DND-41 (cell line): ENCODE results near the gene MYL4.

Experiments used
- ATAC-seq: fragments of 200-7000 bp; cut with Tn5 transposase; 3 replicates; pipeline ENCODE4 v1.9.1; 2021; ENCODE audit warnings: low read depth; ENCODE audit not compliant: insufficient read depth
- DNase-seq: peaks from one replicate; pipeline ENCODE4 v3.0.0-alpha.2; 2020
- H2AFZ ChIP-seq: 2 replicates; pipeline ENCODE4 v1.6.0; 2012; ENCODE audit warnings: low read depth, low read length
- H3K27ac ChIP-seq: 2 replicates; pipeline ENCODE4 v1.5.1; 2012; ENCODE audit warnings: low read length, inconsistent platforms
- H3K27me3 ChIP-seq: fragments of 200-600 bp; sonication (generic); 2 replicates; pipeline ENCODE4 v1.6.0; 2012; ENCODE audit warnings: low read length, mild to moderate bottlenecking, inconsistent platforms; ENCODE audit not compliant: insufficient read depth, poor library complexity
- H3K36me3 ChIP-seq: 2 replicates; pipeline ENCODE4 v1.5.1; 2012; ENCODE audit warnings: low read length, inconsistent platforms; ENCODE audit not compliant: insufficient read depth
- H3K4me1 ChIP-seq: 2 replicates; pipeline ENCODE4 v1.5.1; 2012; ENCODE audit warnings: mild to moderate bottlenecking, low read length; ENCODE audit not compliant: insufficient read depth
- H3K4me2 ChIP-seq: 2 replicates; pipeline ENCODE4 v1.6.0; 2012; ENCODE audit warnings: mild to moderate bottlenecking, moderate library complexity, low read length, inconsistent platforms; ENCODE audit not compliant: insufficient read depth
- H3K4me3 ChIP-seq, 2 experiments: fragments of 200-600 bp in 1 of 2; shearing (Covaris generic) in 1 of 2; 2 replicates each; pipeline ENCODE4 v1.5.1; 2012 to 2016; ENCODE audit warnings: inconsistent platforms in 2 of 2, low read length in 2 of 2, mild to moderate bottlenecking in 2 of 2, low read depth in 1 of 2, moderate library complexity in 1 of 2
- H3K79me2 ChIP-seq: 2 replicates; pipeline ENCODE4 v1.6.0; 2012; ENCODE audit warnings: low read length, inconsistent platforms; ENCODE audit not compliant: insufficient read depth
- H3K9ac ChIP-seq: 2 replicates; pipeline ENCODE4 v1.6.0; 2012; ENCODE audit warnings: low read depth, mild to moderate bottlenecking, inconsistent platforms, low read length, moderate library complexity
- H3K9me3 ChIP-seq: 2 replicates; pipeline ENCODE4 v1.5.1; 2012; ENCODE audit warnings: low read length, moderate library complexity, mild to moderate bottlenecking, inconsistent platforms; ENCODE audit not compliant: insufficient read depth, severe bottlenecking
- H4K20me1 ChIP-seq: 2 replicates; pipeline ENCODE4 v1.6.0; 2012; ENCODE audit warnings: low read length; ENCODE audit not compliant: insufficient read depth
- EZH2 ChIP-seq: IDR thresholded peaks from 3 replicates; pipeline ENCODE4 v1.6.1; 2012; ENCODE audit warnings: borderline replicate concordance, low read depth, mild to moderate bottlenecking, moderate library complexity, low read length, inconsistent platforms; ENCODE audit not compliant: severe bottlenecking
- TF ChIP-seq, protein P1 (sequence below): IDR thresholded peaks from 2 replicates; pipeline ENCODE4 v1.5.1; 2012; ENCODE audit warnings: borderline replicate concordance, low read length, moderate library complexity, mild to moderate bottlenecking; ENCODE audit not compliant: poor library complexity, severe bottlenecking; ENCODE audit errors: extremely low read depth

The MYL4 gene

DNA sequence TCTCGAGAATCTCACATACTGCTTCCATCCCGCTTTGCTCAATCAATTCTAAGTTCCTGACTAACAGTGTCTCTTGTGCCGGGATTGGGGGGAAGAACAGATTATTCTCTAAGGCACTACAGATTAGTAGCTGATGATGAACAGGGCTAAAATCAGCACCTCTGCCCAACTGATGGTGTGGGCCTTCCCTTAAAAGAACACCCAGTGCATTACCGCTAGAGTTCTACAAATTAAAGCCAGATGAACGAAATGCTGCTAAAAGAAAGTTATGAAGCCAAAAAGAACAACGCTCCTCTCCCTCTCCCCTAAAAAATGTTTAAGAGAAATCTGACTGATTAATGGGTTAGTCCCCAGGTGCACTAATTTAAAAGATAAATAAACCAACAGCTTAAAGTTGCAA is 24.5 kb upstream of the MYL4 start:
- TF ChIP-seq EZH2, result no peak
- TF ChIP-seq, protein P1, sequence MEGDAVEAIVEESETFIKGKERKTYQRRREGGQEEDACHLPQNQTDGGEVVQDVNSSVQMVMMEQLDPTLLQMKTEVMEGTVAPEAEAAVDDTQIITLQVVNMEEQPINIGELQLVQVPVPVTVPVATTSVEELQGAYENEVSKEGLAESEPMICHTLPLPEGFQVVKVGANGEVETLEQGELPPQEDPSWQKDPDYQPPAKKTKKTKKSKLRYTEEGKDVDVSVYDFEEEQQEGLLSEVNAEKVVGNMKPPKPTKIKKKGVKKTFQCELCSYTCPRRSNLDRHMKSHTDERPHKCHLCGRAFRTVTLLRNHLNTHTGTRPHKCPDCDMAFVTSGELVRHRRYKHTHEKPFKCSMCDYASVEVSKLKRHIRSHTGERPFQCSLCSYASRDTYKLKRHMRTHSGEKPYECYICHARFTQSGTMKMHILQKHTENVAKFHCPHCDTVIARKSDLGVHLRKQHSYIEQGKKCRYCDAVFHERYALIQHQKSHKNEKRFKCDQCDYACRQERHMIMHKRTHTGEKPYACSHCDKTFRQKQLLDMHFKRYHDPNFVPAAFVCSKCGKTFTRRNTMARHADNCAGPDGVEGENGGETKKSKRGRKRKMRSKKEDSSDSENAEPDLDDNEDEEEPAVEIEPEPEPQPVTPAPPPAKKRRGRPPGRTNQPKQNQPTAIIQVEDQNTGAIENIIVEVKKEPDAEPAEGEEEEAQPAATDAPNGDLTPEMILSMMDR, result no peak
- no peak for ATAC-seq
- Histone ChIP-seq H3K36me3 (peaks cover 34% of the 10 kb centered on the region), H3K27ac (0 out of 2 replicates have a peak overlapping the region, but pooled peaks have one; percentile 22), H2AFZ (no peak overlapping the region), H4K20me1 (peaks cover 65% of the 10 kb centered on the region), H3K27me3 (no peaks in the 10 kb centered on the region), H3K4me1 (peaks cover 40% of the 10 kb centered on the region), H3K79me2 (peaks cover 94% of the 10 kb centered on the region), H3K4me2 (peak overlapping the region; percentile 40; the same call in 1 of the 2 replicates), H3K4me3 (0 out of 4 replicates have a peak overlapping the region, but pooled peaks of 1 of the 2 experiments have one; percentile 8), H3K9me3 (no peaks in the 10 kb centered on the region), H3K9ac (no peak overlapping the region)
- DNase-seq, result no peak

DNA sequence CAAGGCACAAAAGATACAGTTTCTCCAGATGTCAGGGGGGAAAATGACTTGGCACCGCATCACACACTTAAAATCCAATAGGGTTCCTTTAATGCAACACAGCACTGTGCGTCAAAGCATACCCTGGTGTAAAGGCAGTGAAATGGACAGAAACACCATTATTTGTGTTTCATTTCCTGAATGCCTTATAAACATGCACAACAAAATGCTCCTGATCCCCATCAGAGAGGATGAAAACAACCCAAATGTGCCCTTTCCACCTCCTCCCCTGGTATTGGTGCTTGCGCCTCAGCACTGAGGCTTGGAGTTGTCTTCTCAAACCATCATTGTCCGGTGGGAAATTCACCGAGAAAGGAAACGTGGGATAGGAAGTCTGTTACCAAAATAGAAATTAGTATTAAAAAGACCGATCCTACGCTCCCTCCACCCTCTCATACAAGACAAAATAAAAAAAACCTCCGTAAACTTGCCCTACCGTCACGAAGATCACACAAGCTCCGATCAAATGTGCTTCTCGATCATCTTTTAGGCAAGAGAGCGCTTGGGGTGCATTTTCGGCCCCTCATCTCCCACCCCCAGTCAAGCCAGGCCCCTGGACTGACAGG is 20.8 kb upstream of the MYL4 start:
- Histone ChIP-seq H2AFZ (peak overlapping the region; percentile 82), H3K4me1 (peaks cover 49% of the 10 kb centered on the region), H3K27ac (peak overlapping the region; percentile 99), H3K9ac (peak overlapping the region; percentile 98), H3K27me3 (no peaks in the 10 kb centered on the region), H3K4me3 (peak overlapping the region; percentile 97), H3K79me2 (peaks cover 58% of the 10 kb centered on the region), H3K4me2 (peak overlapping the region; percentile 93), H3K36me3 (peaks cover 14% of the 10 kb centered on the region), H4K20me1 (peaks cover 38% of the 10 kb centered on the region), H3K9me3 (no peaks in the 10 kb centered on the region)
- no peak for ATAC-seq
- TF ChIP-seq, protein P1, result no peak
- TF ChIP-seq EZH2, result no peak
- DNase-seq, result peak; percentile 24

DNA sequence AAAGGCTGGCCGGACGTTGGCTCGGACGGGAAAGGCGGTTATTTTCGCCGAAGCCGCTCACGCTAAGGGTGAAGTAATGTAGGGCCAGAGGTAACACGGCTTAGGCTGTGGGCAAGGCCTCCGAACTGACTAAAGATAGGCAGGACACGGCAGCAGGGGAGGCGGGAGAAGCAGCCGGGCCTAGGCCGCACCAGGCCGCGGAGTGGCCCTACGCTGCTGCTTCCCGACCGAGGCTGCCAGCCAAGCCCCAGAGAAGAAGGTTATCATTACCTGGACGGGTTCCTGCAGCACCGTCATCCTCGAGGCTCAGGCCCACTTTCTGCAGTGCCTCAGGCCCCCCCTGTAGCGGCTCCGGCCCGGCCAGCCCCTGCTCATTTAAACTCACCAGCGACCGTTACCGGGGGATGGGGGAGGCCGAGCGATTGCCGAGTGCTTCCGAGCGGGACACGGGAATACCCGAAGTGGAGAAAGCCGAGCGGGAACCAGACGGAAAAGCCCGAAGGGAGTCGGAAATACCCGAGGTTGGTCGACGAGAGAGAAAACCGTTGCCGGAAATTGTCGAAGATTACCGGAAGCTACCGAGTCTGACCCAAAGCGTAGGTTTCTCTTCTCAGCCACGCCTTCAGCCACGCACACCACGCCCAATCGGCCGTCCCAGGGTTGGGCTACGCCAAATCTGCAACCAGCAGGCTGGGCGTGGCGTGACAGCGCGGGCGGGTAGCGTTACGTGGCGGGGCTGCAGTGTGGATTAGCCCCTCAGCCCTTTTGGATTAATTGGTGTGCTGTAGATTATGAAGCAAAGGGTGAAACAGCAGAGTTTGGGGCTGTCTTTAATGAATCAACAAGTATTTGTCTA is 20.0 kb upstream of the MYL4 start, which contains the start of gene CDC27:
Gene CDC27 (minus strand): TSS at position 420 of the 856 bp plus-strand sequence. CDS start 123 bp downstream, at position 297.
- Histone ChIP-seq H3K4me1 (peaks cover 47% of the 10 kb centered on the region), H3K27ac (peak within 1 kb of the TSS; percentile 99), H3K36me3 (peaks cover 14% of the 10 kb centered on the region), H3K9me3 (no peaks in the 10 kb centered on the region), H4K20me1 (peaks cover 32% of the 10 kb centered on the region), H3K4me3 (peak within 1 kb of the TSS; percentile 97), H3K79me2 (peaks cover 50% of the 10 kb centered on the region), H3K4me2 (peak within 1 kb of the TSS; percentile 93), H3K27me3 (no peaks in the 10 kb centered on the region), H3K9ac (peak within 1 kb of the TSS; percentile 98), H2AFZ (peak within 1 kb of the TSS; percentile 93)
- DNase-seq, result peak; percentile 100
- peak; percentile 95 for ATAC-seq
- TF ChIP-seq EZH2, result no peak
- TF ChIP-seq, protein P1, result no peak
